Muscle of back (tissue), 11 donors: ENCODE results near the gene MBD2. TPM values are rescaled to one million over a fixed set of nuclear protein-coding genes. Genes with fewer than 3 reads are reported as not detected.

Experiments
- DNase-seq, 3 donors: peaks; one replicate each; pipeline versions ENCODE4 v3.0.0 to v3.0.0-alpha.2; 2013
- polyA plus RNA-seq, 10 donors: library from polyadenylated mRNA; unstranded; fragments of 120-200 nt; gene quantifications; one replicate each; pipeline ENCODE4 v1.2.1, GENCODE V29; 2013; ENCODE audit not compliant: insufficient read length in 10 of 10

MBD2 gene
- polyA plus RNA-seq, 10 donors = 36.9 to 56.6 (median 47.9) TPM

- DNase-seq = no peak
These were observed 107.8 kb downstream of the MBD2 start for GRCh38 chr18:54116541-54117257.

DNA sequence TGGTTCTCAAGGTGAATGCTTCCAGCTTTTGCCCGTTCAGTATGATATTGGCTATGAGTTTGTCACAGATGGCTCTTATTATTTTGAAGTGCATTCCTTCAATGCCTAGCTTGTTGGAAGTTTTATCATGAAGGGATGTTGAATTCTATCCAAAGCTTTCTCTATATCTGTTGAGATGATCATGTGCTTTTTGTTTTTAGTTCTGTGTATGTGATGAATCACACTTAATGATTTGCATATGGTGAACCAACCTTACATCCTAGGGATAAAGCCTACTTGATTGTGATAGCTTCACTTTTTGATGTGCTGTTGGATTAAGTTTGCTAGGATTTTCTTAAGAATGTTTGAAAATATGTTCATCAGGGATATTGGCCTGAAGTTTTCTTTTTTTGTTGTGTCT lies 112.1 kb downstream of the MBD2 start:
- DNase-seq = peak in 1 of 3 donors; percentile 66

DNA sequence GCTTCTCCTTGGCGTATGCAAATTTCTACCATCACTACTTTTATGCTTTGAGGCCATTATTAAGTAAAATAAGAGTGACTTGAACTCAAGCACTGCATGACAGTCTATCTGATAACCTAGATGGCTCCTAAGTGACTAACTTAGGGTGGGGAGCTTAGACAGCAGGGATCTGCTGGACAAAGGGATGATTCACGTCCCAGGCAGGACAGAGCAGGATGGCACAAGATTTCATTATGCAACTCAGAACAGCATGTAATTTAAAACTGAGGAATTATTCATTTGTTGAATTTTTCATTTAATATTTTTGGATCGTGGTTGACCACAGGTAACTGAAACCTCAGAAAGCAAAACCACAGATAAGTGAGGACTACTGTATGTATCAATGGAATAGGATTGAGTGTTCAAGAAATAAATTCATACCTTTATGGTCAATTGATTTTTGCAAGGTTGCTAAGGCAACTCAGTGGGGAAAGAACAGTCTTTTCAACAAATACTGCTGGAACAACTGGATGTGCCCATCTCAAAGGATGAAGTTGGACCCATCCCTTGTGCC lies 115.3 kb downstream of the MBD2 start:
- no peak for DNase-seq

DNA sequence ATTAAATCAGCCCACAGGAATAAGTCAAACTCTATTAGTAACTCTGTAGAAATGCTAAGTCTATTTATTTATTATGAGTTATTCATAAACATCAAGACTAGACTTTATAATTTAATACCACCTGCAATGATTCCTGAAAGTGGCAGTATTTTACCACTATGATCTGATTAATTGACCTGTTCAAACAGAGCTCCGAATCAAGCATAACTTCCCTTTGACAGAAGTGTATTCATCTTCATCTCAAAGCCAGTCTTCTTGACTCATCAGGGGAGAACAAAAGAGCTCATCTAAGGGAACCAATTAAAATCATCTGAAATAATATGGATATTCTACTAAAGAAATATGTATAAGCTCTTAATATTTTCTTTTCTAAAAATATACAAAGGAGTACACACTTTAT lies 122.3 kb downstream of the MBD2 start:
- DNase-seq = no peak

Other genes starting within 250 kb of the MBD2 start
- 10 to 100 TPM; 17.3 to 45.6 (median 25.3) TPM for gene POLI, start 44.8 kb upstream of the MBD2 start, polyA plus RNA-seq
- gene STARD6, start 133.2 kb upstream of the MBD2 start, polyA plus RNA-seq = under 1 TPM in 1 of 10 donors, not detected in 9; 0.23 TPM
- gene C18orf54, start 133.2 kb upstream of the MBD2 start, polyA plus RNA-seq = 1 to 10 TPM; 4.4 to 8.6 (median 6.5) TPM